Measurements from ENCODE around the gene ANO2.

The ANO2 gene

GRCh38 chr12:5964913-5965900 is 20.1 kb upstream of the ANO2 start:
- DNase-seq (ENCODE audit: low read depth, low spot score), result no peak

- no peak for DNase-seq (ENCODE audit: low read depth, low spot score)
These were observed 18.5 kb upstream of the ANO2 start for GRCh38 chr12:5963515-5963914.

DNA sequence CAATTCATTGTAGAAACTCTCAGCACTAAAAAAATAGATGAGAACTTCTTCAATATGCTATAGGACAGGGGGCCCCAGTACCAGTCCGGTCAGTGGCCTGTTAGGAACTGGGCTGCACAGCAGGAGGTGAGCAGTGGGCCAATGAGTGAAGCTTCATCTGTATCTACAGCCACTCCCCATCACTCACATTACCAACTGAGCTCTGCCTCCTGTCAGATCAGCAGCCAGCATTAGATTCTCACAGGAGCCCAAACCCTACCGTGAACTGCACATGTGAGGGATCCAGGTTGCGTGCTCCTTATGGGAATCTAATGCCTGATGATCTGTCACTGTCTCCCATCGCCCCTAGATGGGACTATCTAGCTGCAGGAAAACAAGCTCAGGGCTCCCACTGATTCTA is 15.7 kb upstream of the ANO2 start:
- no peak for DNase-seq (ENCODE audit: low read depth, low spot score)

- DNase-seq (ENCODE audit: low read depth, low spot score), result no peak
These were observed 11.9 kb upstream of the ANO2 start for GRCh38 chr12:5956987-5957386.

GRCh38 chr12:5954661-5955060 is 9.6 kb upstream of the ANO2 start:
- DNase-seq (ENCODE audit: low read depth, low spot score), result no peak

GRCh38 chr12:5953835-5954586 is 9.0 kb upstream of the ANO2 start:
- no peak for DNase-seq (ENCODE audit: low read depth, low spot score)

DNA sequence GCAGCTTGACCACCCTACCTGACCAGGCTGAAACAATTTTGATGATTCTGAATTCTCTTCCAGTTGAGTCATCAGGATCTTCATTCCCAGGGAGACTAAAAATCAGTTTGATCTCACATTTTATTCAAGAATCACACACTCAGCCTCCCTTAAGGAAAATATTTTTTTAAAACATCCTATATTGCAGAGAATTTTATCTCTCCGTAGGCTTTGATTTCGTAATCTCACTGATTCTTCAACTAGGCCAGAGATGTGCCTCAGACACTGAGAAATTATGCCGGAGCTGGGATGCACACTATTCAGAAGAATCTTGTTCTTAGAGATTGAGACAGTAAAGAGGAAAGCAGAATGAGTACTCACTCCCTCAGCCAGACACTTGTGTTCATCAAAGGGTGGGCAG is 7.0 kb upstream of the ANO2 start:
- no peak for DNase-seq (ENCODE audit: low read depth, low spot score)

GRCh38 chr12:5948696-5949095 is 3.6 kb upstream of the ANO2 start:
- DNase-seq (ENCODE audit: low read depth, low spot score), result no peak

GRCh38 chr12:5947006-5947405 is 1.9 kb upstream of the ANO2 start:
- no peak for DNase-seq (ENCODE audit: low read depth, low spot score)

DNA sequence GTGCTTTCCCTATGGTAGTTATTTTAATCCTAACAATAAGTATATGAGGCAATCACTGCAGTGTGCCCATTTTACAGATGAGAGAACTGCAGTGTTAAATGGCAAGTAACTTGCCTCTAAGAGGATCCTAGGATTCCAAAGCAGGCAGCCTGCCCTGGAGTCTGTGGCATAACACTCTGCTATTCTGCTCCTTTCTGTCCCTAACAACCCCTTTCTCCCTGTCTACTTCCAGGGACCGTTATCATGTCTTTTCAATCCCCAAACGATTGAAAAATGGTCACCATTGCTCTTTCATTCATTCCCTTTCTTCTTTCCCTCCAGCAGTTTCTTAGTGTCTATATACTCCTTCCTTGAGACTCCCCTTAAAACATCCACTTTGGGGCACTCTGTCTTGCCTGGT is 1.3 kb upstream of the ANO2 start:
- DNase-seq (ENCODE audit: low read depth, low spot score), result no peak

DNA sequence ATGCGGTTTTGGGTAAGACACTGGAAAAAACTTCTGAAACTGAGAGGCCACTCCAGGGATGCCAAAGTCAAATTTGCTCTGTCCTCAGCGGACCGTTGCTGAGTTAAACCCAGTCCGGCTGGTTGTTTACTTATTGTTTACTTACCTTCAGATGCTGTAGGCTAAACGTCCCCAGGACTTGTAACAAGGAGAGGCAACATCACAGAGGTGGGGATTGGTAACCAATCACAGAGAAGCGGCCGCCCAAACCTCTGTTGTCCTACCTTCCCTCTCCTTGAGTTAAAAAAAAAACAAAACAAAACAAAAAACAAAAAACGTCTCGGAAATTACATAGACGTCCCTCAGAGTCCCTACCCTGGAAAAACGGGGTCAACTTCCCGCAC is 380 bp downstream of the ANO2 start:
- no peak for DNase-seq (ENCODE audit: low read depth, low spot score)

DNA sequence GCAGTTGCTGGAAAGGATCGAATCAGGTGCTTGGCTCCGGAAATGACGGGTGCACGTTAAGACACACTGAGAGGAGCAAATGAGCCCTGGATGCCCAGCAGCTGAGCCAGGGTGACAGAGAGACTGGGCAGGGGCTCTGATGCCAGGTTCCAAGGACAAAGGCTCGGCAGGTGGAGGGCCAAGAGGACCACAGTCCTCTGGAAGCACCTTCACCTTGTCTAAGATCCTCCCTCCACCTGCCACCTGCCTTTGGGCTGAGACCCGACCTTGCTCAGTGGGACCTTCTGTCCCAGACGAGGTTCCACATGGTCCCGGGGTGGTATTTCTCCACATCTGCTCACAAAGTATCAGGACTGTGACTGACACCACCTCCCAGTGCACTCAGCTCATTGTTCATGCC is 1.0 kb downstream of the ANO2 start:
- DNase-seq (ENCODE audit: low read depth, low spot score), result no peak

DNA sequence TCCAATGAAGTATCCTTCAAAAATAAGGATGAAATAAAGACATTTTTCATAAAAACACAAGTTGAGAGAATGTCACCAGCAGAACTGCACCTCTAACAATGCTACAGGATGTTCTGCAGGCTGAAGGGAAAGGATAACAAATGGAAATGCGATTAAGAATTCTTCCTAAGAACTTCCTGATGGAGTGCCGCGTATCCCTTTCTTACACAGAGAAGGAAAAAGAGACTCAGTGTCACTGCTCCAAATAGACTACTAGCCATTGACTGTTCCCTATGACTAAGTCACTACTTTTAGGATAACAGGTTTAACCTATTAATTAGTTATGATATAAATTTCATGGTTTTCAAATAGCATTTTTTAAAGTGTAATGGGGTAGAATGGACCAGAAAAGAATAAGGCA is 3.2 kb downstream of the ANO2 start:
- DNase-seq (ENCODE audit: low read depth, low spot score), result no peak

DNA sequence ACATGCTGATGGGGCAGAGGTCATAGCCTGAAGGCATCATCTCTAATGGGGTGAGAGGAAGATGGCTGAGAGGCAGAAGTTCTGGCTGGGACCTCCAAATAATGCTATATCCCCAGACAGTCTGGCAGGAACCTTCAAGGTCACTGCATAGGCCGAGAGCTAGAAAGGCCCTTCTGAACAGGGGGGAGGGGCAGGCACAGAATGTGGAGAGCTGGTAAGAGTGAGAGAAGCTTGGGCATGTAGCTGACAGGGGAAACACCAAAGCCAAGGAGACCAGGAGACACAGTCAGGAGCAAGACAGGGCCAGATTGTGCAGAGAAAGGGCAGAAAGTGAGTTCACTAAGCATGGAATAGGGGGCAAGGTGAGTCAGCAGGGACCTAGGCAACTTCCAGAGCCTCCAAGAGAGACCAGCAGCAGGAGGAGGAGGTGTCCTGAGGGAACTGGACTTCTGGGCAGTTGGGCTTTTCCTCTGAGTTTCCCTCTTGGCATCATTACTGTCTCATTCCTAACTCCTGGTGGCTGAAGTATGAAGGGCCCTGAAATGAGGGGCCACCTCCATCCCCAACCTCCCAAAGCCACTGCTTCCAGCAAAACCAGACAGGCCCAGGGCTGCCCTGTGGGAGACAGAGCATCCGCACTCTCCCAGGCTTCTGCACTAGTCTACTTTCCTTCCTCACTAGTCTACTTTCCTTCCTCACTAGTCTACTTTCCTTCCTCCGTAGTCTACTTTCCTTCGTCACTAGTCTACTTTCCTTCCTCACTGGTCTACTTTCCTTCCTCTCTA is 17.1 kb downstream of the ANO2 start:
- no peak for DNase-seq (ENCODE audit: low read depth, low spot score)

GRCh38 chr12:5925646-5926045 is 19.4 kb downstream of the ANO2 start:
- no peak for DNase-seq (ENCODE audit: low read depth, low spot score)

DNA sequence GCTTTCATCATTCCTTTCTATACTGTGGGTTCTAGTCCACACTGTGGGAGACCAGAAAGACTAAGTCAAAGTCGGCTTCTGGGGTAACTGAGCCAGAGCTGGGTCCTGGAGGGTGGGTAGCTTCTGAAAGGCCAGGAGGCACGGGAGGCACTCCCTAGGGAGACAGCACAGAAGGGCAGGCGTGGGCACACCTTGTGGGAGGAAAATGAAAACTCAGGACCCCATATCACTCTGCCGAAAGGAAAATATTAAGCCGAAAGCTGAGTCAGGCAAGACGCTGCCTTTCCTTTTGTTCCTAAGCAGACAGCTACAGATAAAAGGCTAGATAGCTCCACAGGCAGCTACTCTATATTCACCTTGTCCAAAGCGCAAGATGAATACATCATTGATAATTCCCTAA is 20.7 kb downstream of the ANO2 start:
- no peak for DNase-seq (ENCODE audit: low read depth, low spot score)

DNA sequence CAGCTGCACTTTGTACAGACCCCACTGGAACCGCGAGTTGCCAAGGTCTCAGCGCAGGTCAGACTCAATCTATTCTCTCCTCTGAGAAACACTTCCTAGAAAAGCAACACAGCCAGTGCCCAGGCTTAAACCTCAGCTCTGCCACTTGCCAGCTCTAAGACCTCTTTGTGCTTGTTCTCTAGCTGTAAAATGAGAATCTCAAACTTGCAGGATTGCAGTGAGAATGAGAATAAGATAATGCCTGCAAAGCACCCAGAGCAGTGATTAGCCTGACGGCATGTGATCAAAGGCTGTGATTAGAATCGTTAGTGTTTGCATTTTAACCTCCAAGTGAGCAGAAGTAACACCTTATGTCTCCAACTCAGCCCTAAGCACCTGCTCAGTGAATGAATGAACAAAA is 21.3 kb downstream of the ANO2 start:
- no peak for DNase-seq (ENCODE audit: low read depth, low spot score)

DNA sequence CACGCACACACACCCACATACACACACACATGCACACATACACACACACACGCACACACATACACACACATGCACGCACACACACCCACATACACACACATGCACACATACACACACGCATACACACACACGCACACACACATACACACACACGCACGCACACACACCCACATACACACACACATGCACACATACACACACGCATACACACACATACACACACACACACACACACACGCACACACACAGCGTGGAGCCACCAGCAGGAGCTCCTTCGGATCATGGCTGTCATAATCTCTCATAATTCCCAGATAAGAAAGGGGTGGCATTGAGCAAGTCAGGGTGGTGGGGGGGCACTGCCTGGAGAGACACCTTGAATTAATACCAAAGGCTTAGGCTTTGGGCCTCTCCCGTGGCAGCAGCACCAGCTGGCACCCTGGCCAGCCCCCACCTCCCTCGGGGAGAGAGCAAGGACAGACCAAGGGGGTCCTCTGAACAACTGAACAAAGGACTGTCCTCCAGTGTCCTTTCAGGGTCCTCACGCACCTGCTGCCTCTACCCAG is 21.9 kb downstream of the ANO2 start:
- no peak for DNase-seq (ENCODE audit: low read depth, low spot score)

- DNase-seq (ENCODE audit: low read depth, low spot score), result no peak
These were observed 22.8 kb downstream of the ANO2 start for GRCh38 chr12:5921966-5922899.

DNA sequence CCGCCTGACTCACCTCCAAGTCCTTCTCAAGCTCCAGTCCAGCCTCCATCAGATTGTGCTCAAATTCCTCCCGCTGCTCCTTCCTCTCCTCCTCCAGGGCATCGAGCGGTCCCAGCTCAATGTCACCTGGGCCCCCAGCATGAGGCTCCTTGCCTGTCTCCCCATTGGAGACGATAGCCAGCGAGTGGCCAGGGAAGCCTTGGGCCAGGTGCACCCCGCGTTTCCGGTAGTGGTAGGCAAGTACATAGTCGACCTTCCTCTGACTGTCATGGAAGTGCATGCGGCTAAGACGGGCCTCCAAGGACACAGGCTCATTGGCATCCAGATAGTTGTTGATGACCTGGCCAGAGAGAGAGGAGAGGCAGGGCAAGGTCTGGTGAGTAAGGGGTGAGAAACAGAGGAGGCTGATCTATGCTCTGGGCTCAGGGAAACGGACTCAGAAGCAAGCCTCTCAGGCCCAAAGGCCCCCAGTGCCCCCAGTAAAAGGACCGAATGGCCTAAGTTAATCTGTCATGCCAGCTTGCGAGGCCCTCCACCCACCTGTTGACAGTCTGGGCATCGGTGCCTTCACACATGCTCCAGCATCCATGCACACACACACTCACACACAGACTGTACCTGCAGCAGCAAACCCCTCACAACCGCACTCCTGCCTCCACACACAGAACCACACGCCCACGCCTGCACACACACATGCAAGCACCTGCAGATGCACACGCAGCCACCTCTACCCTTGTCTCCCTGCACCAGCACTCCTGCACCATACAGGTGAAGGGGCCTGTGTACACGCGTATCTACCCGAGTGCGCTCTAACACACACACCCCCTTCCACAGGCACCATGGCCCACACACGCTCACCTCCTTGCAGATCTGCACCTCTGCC is 23.8 kb downstream of the ANO2 start:
- DNase-seq (ENCODE audit: low read depth, low spot score), result no peak
